ENCODE measurements around the gene REC8. TPM values are rescaled to one million over a fixed set of nuclear protein-coding genes. Genes with fewer than 3 reads are reported as not detected.

REC8 gene
- total and polyA plus RNA-seq, 2 of the 13 experiments (the other 11 are each of a cell fraction or from before 2014, with no cell fraction given), result 3.4 to 14.7 TPM

DNA sequence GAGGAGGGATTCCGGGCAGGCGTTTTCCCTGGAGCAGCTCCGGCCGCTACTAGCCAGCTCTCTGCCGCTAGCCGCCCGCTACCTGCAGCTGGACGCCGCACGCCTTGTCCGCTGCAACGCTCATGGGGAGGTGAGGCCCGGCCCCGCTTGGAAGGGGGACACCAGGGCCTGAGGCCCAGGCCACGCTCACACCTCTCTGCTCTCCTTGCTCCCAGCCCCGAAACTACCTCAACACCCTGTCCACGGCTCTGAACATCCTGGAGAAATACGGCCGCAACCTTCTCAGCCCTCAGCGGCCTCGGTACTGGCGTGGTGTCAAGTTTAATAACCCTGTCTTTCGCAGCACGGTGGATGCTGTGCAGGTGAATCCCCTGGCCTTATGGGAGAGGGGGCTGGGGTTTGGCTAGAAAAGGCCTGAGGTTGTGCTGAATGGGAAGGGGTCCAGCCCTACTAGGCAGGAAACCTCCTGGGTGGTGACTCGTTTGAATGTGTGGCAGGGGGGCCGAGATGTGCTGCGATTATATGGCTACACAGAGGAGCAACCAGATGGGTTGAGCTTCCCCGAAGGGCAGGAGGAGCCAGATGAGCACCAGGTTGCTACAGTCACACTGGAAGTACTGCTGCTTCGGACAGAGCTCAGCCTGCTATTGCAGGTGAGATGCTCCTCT lies 24.0 kb upstream of the REC8 start (continued):
- TF ChIP-seq ZFP36L1 (CRISPR knock-in tag; IDR thresholded peaks at IDR 0.05) (no peak), ZNF484 (CRISPR knock-in tag; IDR thresholded peaks at IDR 0.05; ENCODE audit: borderline replicate concordance, low read depth) (peak; percentile 83; the same call in 1 of the 2 replicates), ZNF251 (CRISPR knock-in tag; IDR thresholded peaks at IDR 0.05) (peak; percentile 94), GFI1 (CRISPR knock-in tag; IDR thresholded peaks at IDR 0.05; ENCODE audit: borderline replicate concordance) (no peak), ZNF264 (CRISPR knock-in tag; IDR thresholded peaks at IDR 0.05) (no peak), ZNF547 (CRISPR knock-in tag; IDR thresholded peaks at IDR 0.05) (peak; percentile 54; the same call in 1 of the 2 replicates), ZNF383 (CRISPR knock-in tag; IDR thresholded peaks at IDR 0.05; ENCODE audit: borderline replicate concordance) (no peak), NR2C2 (CRISPR knock-in tag; IDR thresholded peaks at IDR 0.05; ENCODE audit: borderline replicate concordance) (no peak), GZF1 (CRISPR knock-in tag; IDR thresholded peaks at IDR 0.05) (peak; percentile 93)
- TF ChIP-seq, protein P1, sequence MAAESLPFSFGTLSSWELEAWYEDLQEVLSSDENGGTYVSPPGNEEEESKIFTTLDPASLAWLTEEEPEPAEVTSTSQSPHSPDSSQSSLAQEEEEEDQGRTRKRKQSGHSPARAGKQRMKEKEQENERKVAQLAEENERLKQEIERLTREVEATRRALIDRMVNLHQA (CRISPR knock-in tag; IDR thresholded peaks at IDR 0.05), result no peak
- TF ChIP-seq, protein P2, sequence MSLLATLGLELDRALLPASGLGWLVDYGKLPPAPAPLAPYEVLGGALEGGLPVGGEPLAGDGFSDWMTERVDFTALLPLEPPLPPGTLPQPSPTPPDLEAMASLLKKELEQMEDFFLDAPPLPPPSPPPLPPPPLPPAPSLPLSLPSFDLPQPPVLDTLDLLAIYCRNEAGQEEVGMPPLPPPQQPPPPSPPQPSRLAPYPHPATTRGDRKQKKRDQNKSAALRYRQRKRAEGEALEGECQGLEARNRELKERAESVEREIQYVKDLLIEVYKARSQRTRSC (CRISPR knock-in tag; IDR thresholded peaks at IDR 0.05; ENCODE audit: low read depth), result peak; percentile 89; the same call in 1 of the 2 replicates

Data from HepG2 (cell line).